Measurements from ENCODE around the gene SLC13A5. TPM values are rescaled to one million over a fixed set of nuclear protein-coding genes. Genes with fewer than 3 reads are reported as not detected.
A peak's percentile ranks its signal among the peaks of the same experiment; 100 is the strongest.
"Not testable (repeated sequence)": the region's sequence is repeated elsewhere in the genome, so short reads cannot be mapped to it uniquely, and the experiment has no call there.

The SLC13A5 gene
- total and polyA plus RNA-seq, 9 of the 15 experiments (the other 6 are each of a cell fraction or from before 2014, with no cell fraction given) = 0.04 TPM; not detected in 8

- WGBS (ENCODE audit: insufficient coverage, low coverage, missing lambda C conversion rate) = 0% methylated on average over 7 of the region's 11 CpGs
- no peak for ATAC-seq
- Histone ChIP-seq H3K4me1 (replicated peaks in 1 of 2; ENCODE audit: control insufficient read depth in 2 of 2, insufficient read depth in 2 of 2, low read length in 2 of 2) (no peaks in the 10 kb centered on the region), H3K9ac (ENCODE audit: insufficient read depth in 1 of 2, low read depth in 2 of 2, low read length in 2 of 2) (no peak overlapping the region), H3K4me2 (ENCODE audit: insufficient read depth, low read length) (no peak overlapping the region), H3K79me2 (ENCODE audit: control insufficient read depth, insufficient read depth, low read length) (no peaks in the 10 kb centered on the region), H3K9me3 (replicated peaks; ENCODE audit: control insufficient read depth, insufficient read depth, low read depth, low read length) (no peaks in the 10 kb centered on the region), H3K27me3 (ENCODE audit: control insufficient read depth in 2 of 2, insufficient read depth in 2 of 2, low read length in 2 of 2) (peaks cover 0 to 14% of the 10 kb centered on the region in 2 experiments; a peak in 3 of 5 replicates), H4K20me1 (replicated peaks; ENCODE audit: control insufficient read depth, insufficient read depth, low read length) (no peaks in the 10 kb centered on the region), H3K9me1 (ENCODE audit: control insufficient read depth, insufficient read depth, low read length) (no peaks in the 10 kb centered on the region), H3K27ac (ENCODE audit: extremely low read depth, low read depth, low read length) (no peak overlapping the region), H3K4me3 (no peak overlapping the region), H3K36me3 (ENCODE audit: control insufficient read depth, insufficient read depth, low read length) (no peaks in the 10 kb centered on the region), H2AFZ (ENCODE audit: low read depth, low read length) (no peak overlapping the region)
- in situ Hi-C loops (cut with MboI) (no loop called here), intact Hi-C loops (cut with micrococcal nuclease) (no loop called here)
- no peak for DNase-seq (ENCODE audit: extremely low read depth in 1 of 4, low spot score in 3 of 4)
- no peak for FAIRE-seq
- ChIA-PET POLR2A (interaction anchor here (0.5 to 1.5 kb wide), 6 partner anchors 13 to 1009 kb away, joined by 3 to 4 read pairs (median 3); no protein-coding TSS in a partner anchor), CTCF (ENCODE audit: low intra/inter-chr PET ratio) (no interaction called here)
- TF ChIP-seq SPI1 (IDR thresholded peaks at IDR 0.05; ENCODE audit: borderline replicate concordance, low read depth, low read length) = peak; percentile 25; the same call in 1 of the 2 replicates
- TF ChIP-seq SMARCA4 (IDR thresholded peaks at IDR 0.05) = no peak
- no TSS peak for BruUV-seq (replicated peaks)
These were observed 52.2 kb downstream of the SLC13A5 start for GRCh38 chr17:6660805-6661463.

GRCh38 chr17:6660101-6660500 is 53.1 kb downstream of the SLC13A5 start:
- Histone ChIP-seq H2AFZ (ENCODE audit: low read depth, low read length) (no peak overlapping the region), H3K4me3 (no peak overlapping the region), H4K20me1 (replicated peaks; ENCODE audit: control insufficient read depth, insufficient read depth, low read length) (no peaks in the 10 kb centered on the region), H3K9ac (ENCODE audit: insufficient read depth in 1 of 2, low read depth in 2 of 2, low read length in 2 of 2) (no peak overlapping the region), H3K27ac (ENCODE audit: extremely low read depth, low read depth, low read length) (no peak overlapping the region), H3K27me3 (ENCODE audit: control insufficient read depth in 2 of 2, insufficient read depth in 2 of 2, low read length in 2 of 2) (peaks cover 0 to 19% of the 10 kb centered on the region in 2 experiments; a peak in 3 of 5 replicates), H3K36me3 (ENCODE audit: control insufficient read depth, insufficient read depth, low read length) (no peaks in the 10 kb centered on the region), H3K9me3 (replicated peaks; ENCODE audit: control insufficient read depth, insufficient read depth, low read depth, low read length) (no peaks in the 10 kb centered on the region), H3K79me2 (ENCODE audit: control insufficient read depth, insufficient read depth, low read length) (no peaks in the 10 kb centered on the region), H3K4me1 (replicated peaks in 1 of 2; ENCODE audit: control insufficient read depth in 2 of 2, insufficient read depth in 2 of 2, low read length in 2 of 2) (0 out of 5 replicates have a peak, but pooled peaks cover 0 to under 1% of the 10 kb centered on the region in 2 experiments), H3K9me1 (ENCODE audit: control insufficient read depth, insufficient read depth, low read length) (no peaks in the 10 kb centered on the region), H3K4me2 (ENCODE audit: insufficient read depth, low read length) (no peak overlapping the region)
- in situ Hi-C loops (cut with MboI) (no loop called here), intact Hi-C loops (cut with micrococcal nuclease) (no loop called here)
- TF ChIP-seq ARHGAP35 (IDR thresholded peaks at IDR 0.05; ENCODE audit: partially characterized antibody) (no peak), SIRT6 (IDR thresholded peaks at IDR 0.05; ENCODE audit: low read depth, low read length) (no peak), FOXK1 (CRISPR knock-in tag; IDR thresholded peaks at IDR 0.05; ENCODE audit: borderline replicate concordance) (no peak), FOXP4 (CRISPR knock-in tag; IDR thresholded peaks at IDR 0.05; ENCODE audit: borderline replicate concordance) (no peak), BRD4 (IDR thresholded peaks at IDR 0.05) (no peak)
- CTCF ChIA-PET (ENCODE audit: low intra/inter-chr PET ratio) = no interaction called here
- no TSS peak for BruUV-seq (replicated peaks)
- FAIRE-seq = no peak
- 24% methylated on average over 7 of the region's 9 CpGs for WGBS (ENCODE audit: insufficient coverage, low coverage, missing lambda C conversion rate)
- ATAC-seq = no peak
- POLR2A ChIA-PET = no interaction called here
- DNase-seq (ENCODE audit: extremely low read depth in 1 of 4, low spot score in 3 of 4) = no peak

GRCh38 chr17:6658411-6658810 is 54.8 kb downstream of the SLC13A5 start:
- ATAC-seq; H3K79me2 ChIP-seq (ENCODE audit: control insufficient read depth, insufficient read depth, low read length); H3K9me3 ChIP-seq (replicated peaks; ENCODE audit: control insufficient read depth, insufficient read depth, low read depth, low read length); H3K9ac ChIP-seq (ENCODE audit: insufficient read depth in 1 of 2, low read depth in 2 of 2, low read length in 2 of 2); BruUV-seq (replicated peaks); CTCF ChIA-PET (ENCODE audit: low intra/inter-chr PET ratio); H3K4me3 ChIP-seq; H3K4me2 ChIP-seq (ENCODE audit: insufficient read depth, low read length); H4K20me1 ChIP-seq (replicated peaks; ENCODE audit: control insufficient read depth, insufficient read depth, low read length); in situ Hi-C loops (cut with MboI); FAIRE-seq; intact Hi-C loops (cut with micrococcal nuclease); H3K4me1 ChIP-seq (replicated peaks in 1 of 2; ENCODE audit: control insufficient read depth in 2 of 2, insufficient read depth in 2 of 2, low read length in 2 of 2); H3K9me1 ChIP-seq (ENCODE audit: control insufficient read depth, insufficient read depth, low read length); DNase-seq (ENCODE audit: extremely low read depth in 1 of 4, low spot score in 3 of 4); H3K36me3 ChIP-seq (ENCODE audit: control insufficient read depth, insufficient read depth, low read length); POLR2A ChIA-PET; H2AFZ ChIP-seq (ENCODE audit: low read depth, low read length); H3K27ac ChIP-seq (ENCODE audit: extremely low read depth, low read depth, low read length): not testable (repeated sequence)
- H3K27me3 ChIP-seq (ENCODE audit: control insufficient read depth in 2 of 2, insufficient read depth in 2 of 2, low read length in 2 of 2) = peaks cover 0 to 21% of the 10 kb centered on the region in 2 experiments; a peak in 3 of 5 replicates
- WGBS (ENCODE audit: insufficient coverage, low coverage, missing lambda C conversion rate) = 0% methylated on average over 2 of the region's 5 CpGs
